Small intestine (tissue), 7 donors: ENCODE data around the gene GJC2. TPM values are rescaled to one million over a fixed set of nuclear protein-coding genes. Genes with fewer than 3 reads are reported as not detected.
A peak's percentile ranks its signal among the peaks of the same experiment; 100 is the strongest.

ENCODE experiments used
- DNase-seq, 2 donors: peaks; one replicate each; pipeline versions ENCODE4 v3.0.0 to v3.0.0-alpha.2; 2013
- FAIRE-seq: peaks from 2 replicates; lab custom pipeline; 2012; peaks lifted over from hg19 to GRCh38; lab: Jason Lieb, UNC
- H3K27ac ChIP-seq, 3 donors: one replicate each; pipeline ENCODE4 v1.5.1; 2013; ENCODE audit warnings: low read length in 2 of 3, mild to moderate bottlenecking in 2 of 3, control low read depth in 1 of 3, inconsistent platforms in 1 of 3, low read depth in 1 of 3, moderate library complexity in 1 of 3
- H3K27me3 ChIP-seq, 3 donors: one replicate each; pipeline ENCODE4 v1.6.1; 2013; ENCODE audit warnings: low read length in 3 of 3, inconsistent platforms in 1 of 3; ENCODE audit not compliant: control insufficient read depth in 3 of 3, insufficient read depth in 3 of 3
- H3K36me3 ChIP-seq, 3 donors: one replicate each; pipeline ENCODE4 v1.6.1; 2013; ENCODE audit warnings: low read length in 3 of 3, inconsistent platforms in 1 of 3, low read depth in 1 of 3, mild to moderate bottlenecking in 1 of 3, moderate library complexity in 1 of 3; ENCODE audit not compliant: control insufficient read depth in 3 of 3, insufficient read depth in 2 of 3
- H3K4me1 ChIP-seq, 3 donors: one replicate each; pipeline ENCODE4 v1.6.1; 2013; ENCODE audit warnings: low read length in 2 of 3, inconsistent platforms in 1 of 3, low read depth in 1 of 3, mild to moderate bottlenecking in 1 of 3, moderate library complexity in 1 of 3; ENCODE audit not compliant: control insufficient read depth in 3 of 3, insufficient read depth in 2 of 3
- H3K4me3 ChIP-seq, 3 donors: one replicate each; pipeline ENCODE4 v1.5.1; 2013; ENCODE audit warnings: low read length in 3 of 3, control low read depth in 1 of 3, inconsistent platforms in 1 of 3, low read depth in 1 of 3, mild to moderate bottlenecking in 1 of 3, moderate library complexity in 1 of 3
- H3K9me3 ChIP-seq, 2 donors: one replicate each; pipeline ENCODE4 v1.6.1; 2013; ENCODE audit warnings: low read depth in 1 of 2, low read length in 1 of 2; ENCODE audit not compliant: control insufficient read depth in 2 of 2, insufficient read depth in 1 of 2
- WGBS, 3 donors: extraction: QIAGEN DNeasy Blood & Tissue Kit; methylation state at CpG; one replicate each; pipeline ENCODE4 v1.1.7; 2013; 5-methylcytosine and 5-hydroxymethylcytosine counted together
- polyA plus RNA-seq, 4 donors: library from polyadenylated mRNA; stranded (reverse) in 3 of 4; unstranded in 1 of 4; fragments of 200-250 nt in 3 of 4; fragments of 120-200 nt in 1 of 4; gene quantifications; one replicate each; pipeline versions ENCODE4 v1.2.1 to v1.2.3, GENCODE V29; 2013
- donor health status: healthy with polysubstance abuse.
- donor health status: control.
- donor health status: control.
- donor health status: Bipolar disorder and iron deficiency.
- donor health status: healthy.

Gene GJC2
- polyA plus RNA-seq, 4 donors, result 0.27 to 1.4 (median 0.99) TPM; not detected in 1

GRCh38 chr1:228139406-228139930 lies 10.3 kb upstream of the GJC2 start:
- no peak for FAIRE-seq
- Histone ChIP-seq H3K4me1 (peaks cover 9 to 36% (median 13%) of the 10 kb centered on the region in 3 donors), H3K9me3 (no peaks in the 10 kb centered on the region), H3K4me3 (peak overlapping the region; percentile 37 to 99 (median 62)), H3K27ac (peak overlapping the region; percentile 85 to 100 (median 86)), H3K36me3 (peaks cover 0 to 32% (median 0%) of the 10 kb centered on the region in 3 donors), H3K27me3 (peaks cover 0 to 13% (median 0%) of the 10 kb centered on the region in 3 donors)
- WGBS, 3 donors, result 19 to 25% (median 25%) methylated on average over 30 of the region's 30 CpGs
- DNase-seq, result no peak

GRCh38 chr1:228139931-228140723 lies 9.6 kb upstream of the GJC2 start, which contains the start of gene GUK1:
GUK1 (plus strand) TSS chr1:228140279; CDS start chr1:228140303, 24 bp downstream.
- Histone ChIP-seq H3K27ac (peak within 1 kb of the TSS; percentile 99 to 100 (median 100)), H3K36me3 (peaks cover 0 to 39% (median 0%) of the 10 kb centered on the region in 3 donors), H3K4me3 (peak within 1 kb of the TSS; percentile 81 to 99 (median 89)), H3K4me1 (peaks cover 9 to 42% (median 13%) of the 10 kb centered on the region in 3 donors), H3K9me3 (no peaks in the 10 kb centered on the region), H3K27me3 (peaks cover 0 to 11% (median 0%) of the 10 kb centered on the region in 3 donors)
- peak; percentile 100 for DNase-seq
- WGBS, 3 donors, result 0 to 1% (median 1%) methylated on average over 77 to 95 of the region's 95 CpGs
- no peak for FAIRE-seq

GRCh38 chr1:228140724-228141225 lies 9.0 kb upstream of the GJC2 start:
- H3K4me3 ChIP-seq, result peak overlapping the region; percentile 81 to 99 (median 89)
- peak overlapping the region; percentile 99 to 100 (median 100) for H3K27ac ChIP-seq
- no peak for DNase-seq
- no peaks in the 10 kb centered on the region for H3K9me3 ChIP-seq
- FAIRE-seq, result no peak
- WGBS, 3 donors, result 1 to 3% (median 2%) methylated on average over 25 of the region's 25 CpGs
- H3K27me3 ChIP-seq, result peaks cover 0 to 9% (median 0%) of the 10 kb centered on the region in 3 donors
- peaks cover 0 to 45% (median 0%) of the 10 kb centered on the region in 3 donors for H3K36me3 ChIP-seq
- H3K4me1 ChIP-seq, result peaks cover 9 to 48% (median 13%) of the 10 kb centered on the region in 3 donors

GRCh38 chr1:228141226-228142044 lies 8.3 kb upstream of the GJC2 start:
- Histone ChIP-seq H3K9me3 (no peaks in the 10 kb centered on the region), H3K27ac (peak overlapping the region; percentile 99 to 100 (median 100)), H3K4me1 (peaks cover 9 to 53% (median 13%) of the 10 kb centered on the region in 3 donors), H3K27me3 (peaks cover 0 to 4% (median 0%) of the 10 kb centered on the region in 3 donors), H3K4me3 (peak overlapping the region; percentile 81 to 99 (median 89)), H3K36me3 (peaks cover 0 to 52% (median 0%) of the 10 kb centered on the region in 3 donors)
- no peak for FAIRE-seq
- 6 to 23% (median 8%) methylated on average over 27 of the region's 27 CpGs for WGBS, 3 donors
- DNase-seq, result peak; percentile 71 to 72

- 22 to 61% (median 31%) methylated on average over 15 to 16 of the region's 16 CpGs for WGBS, 3 donors
- H3K4me1 ChIP-seq, result peaks cover 9 to 57% (median 13%) of the 10 kb centered on the region in 3 donors
- no peak for FAIRE-seq
- no peaks in the 10 kb centered on the region for H3K9me3 ChIP-seq
- H3K27ac ChIP-seq, result peak overlapping the region; percentile 99 to 100 (median 100)
- DNase-seq, result peak in 1 of 2 donors; percentile 32
- H3K4me3 ChIP-seq, result peak overlapping the region in 2 of 3 donors; percentile 81 to 99
- H3K27me3 ChIP-seq, result no peaks in the 10 kb centered on the region
- H3K36me3 ChIP-seq, result peaks cover 0 to 60% (median 0%) of the 10 kb centered on the region in 3 donors
Observed at GRCh38 chr1:228142155-228142691, 7.5 kb upstream of the GJC2 start.

GRCh38 chr1:228142701-228143136 lies 7.0 kb upstream of the GJC2 start:
- FAIRE-seq, result no peak
- Histone ChIP-seq H3K27ac (peak overlapping the region in 1 of 3 donors; percentile 100), H3K36me3 (peaks cover 2 to 65% (median 3%) of the 10 kb centered on the region in 3 donors), H3K4me3 (peak overlapping the region in 2 of 3 donors; percentile 81 to 99), H3K9me3 (no peaks in the 10 kb centered on the region), H3K27me3 (no peaks in the 10 kb centered on the region), H3K4me1 (peaks cover 9 to 57% (median 13%) of the 10 kb centered on the region in 3 donors)
- DNase-seq, result no peak
- WGBS, 3 donors, result 60 to 75% (median 63%) methylated on average over 11 of the region's 11 CpGs

GRCh38 chr1:228143480-228144192 lies 6.1 kb upstream of the GJC2 start:
- no peak overlapping the region for H3K4me3 ChIP-seq
- H3K27ac ChIP-seq, result peak overlapping the region in 1 of 3 donors; percentile 92
- H3K36me3 ChIP-seq, result peaks cover 4 to 74% (median 7%) of the 10 kb centered on the region in 3 donors
- WGBS, 3 donors, result 87 to 92% (median 88%) methylated on average over 12 of the region's 12 CpGs
- FAIRE-seq, result no peak
- DNase-seq, result no peak
- H3K27me3 ChIP-seq, result no peaks in the 10 kb centered on the region
- H3K9me3 ChIP-seq, result no peaks in the 10 kb centered on the region
- peaks cover 9 to 64% (median 13%) of the 10 kb centered on the region in 3 donors for H3K4me1 ChIP-seq
